Fibroblast of lung (primary cell): Measurements from ENCODE around the gene FLNC.

Experiments used
- CTCF ChIP-seq, 2 donors: IDR thresholded peaks in 1 of 2; conservative IDR thresholded peaks in 1 of 2; 1 replicate in 1 of 2; 2 replicates in 1 of 2; pipeline ENCODE4 v1.5.1; 2011 to 2012; ENCODE audit warnings: low read length in 2 of 2, control low read depth in 1 of 2, inconsistent platforms in 1 of 2, low read depth in 1 of 2, mild to moderate bottlenecking in 1 of 2
- EZH2 ChIP-seq: IDR thresholded peaks from 2 replicates; pipeline ENCODE4 v1.5.1; 2012; ENCODE audit warnings: low read length, control low read depth, mild to moderate bottlenecking; ENCODE audit errors: missing control alignments

GRCh38 chr7:128856001-128856718, 26.0 kb downstream of the FLNC start:
- TF ChIP-seq CTCF (conservative IDR thresholded peaks at IDR 0.05 in 1 of 2, IDR thresholded peaks at IDR 0.05 in 1 of 2; ENCODE audit: low read depth in 1 of 2, low read length in 2 of 2): no peak
- no peak for TF ChIP-seq EZH2
